HEK293 (cell line): ENCODE data around the gene NRP1.

Source experiments
- HOXA7 ChIP-seq: sonication (generic); formaldehyde crosslinking; IDR thresholded peaks from 2 replicates; pipeline ENCODE4 v1.8.1; 2022; ENCODE audit warnings: missing genetic modification reagents, borderline replicate concordance
- YY1 ChIP-seq: fragments of 450-650 bp; formaldehyde crosslinking; IDR thresholded peaks from 2 replicates; pipeline ENCODE4 v1.5.1; 2018; ENCODE audit warnings: missing biosample characterization, missing genetic modification characterization
- ZBTB20 ChIP-seq: fragments of 450-650 bp; formaldehyde crosslinking; IDR thresholded peaks from 2 replicates; pipeline ENCODE4 v1.5.1; 2016; ENCODE audit warnings: missing biosample characterization, missing genetic modification characterization
- ZBTB21 ChIP-seq: fragments of 450-650 bp; formaldehyde crosslinking; IDR thresholded peaks from 2 replicates; pipeline ENCODE4 v1.5.1; 2017; ENCODE audit warnings: missing biosample characterization, missing genetic modification characterization
- ZNF302 ChIP-seq: fragments of 450-650 bp; formaldehyde crosslinking; IDR thresholded peaks from 2 replicates; pipeline ENCODE4 v1.5.1; 2016; ENCODE audit warnings: missing biosample characterization, missing genetic modification characterization, low read depth
- ZNF610 ChIP-seq: fragments of 450-650 bp; formaldehyde crosslinking; IDR thresholded peaks from 2 replicates; pipeline ENCODE4 v1.5.1; 2016; ENCODE audit warnings: missing biosample characterization, missing genetic modification characterization, borderline replicate concordance
- TF ChIP-seq, protein P1 (sequence below): fragments of 450-650 bp; formaldehyde crosslinking; IDR thresholded peaks from 2 replicates; pipeline ENCODE4 v1.5.1; 2016; ENCODE audit warnings: missing biosample characterization, missing genetic modification characterization
- TF ChIP-seq, protein P2 (sequence below): fragments of 450-650 bp; formaldehyde crosslinking; IDR thresholded peaks from 2 replicates; pipeline ENCODE4 v1.5.1; 2016; ENCODE audit warnings: missing biosample characterization, missing genetic modification characterization
- TF ChIP-seq, protein P3 (sequence below): fragments of 450-650 bp; formaldehyde crosslinking; IDR thresholded peaks from 2 replicates; pipeline ENCODE4 v1.5.1; 2016; ENCODE audit warnings: missing biosample characterization, missing genetic modification characterization
- TF ChIP-seq, protein P4 (sequence below): fragments of 450-650 bp; formaldehyde crosslinking; IDR thresholded peaks from 2 replicates; pipeline ENCODE4 v1.5.1; 2016; ENCODE audit warnings: missing biosample characterization, missing genetic modification characterization, borderline replicate concordance
- TF ChIP-seq, protein P5 (sequence below): fragments of 450-650 bp; formaldehyde crosslinking; IDR thresholded peaks from 2 replicates; pipeline ENCODE4 v1.5.1; 2016; ENCODE audit warnings: missing biosample characterization, missing genetic modification characterization
- TF ChIP-seq, protein P6 (sequence below): fragments of 450-650 bp; formaldehyde crosslinking; IDR thresholded peaks from 2 replicates; pipeline ENCODE4 v1.5.1; 2016; ENCODE audit warnings: missing biosample characterization, missing genetic modification characterization

DNA sequence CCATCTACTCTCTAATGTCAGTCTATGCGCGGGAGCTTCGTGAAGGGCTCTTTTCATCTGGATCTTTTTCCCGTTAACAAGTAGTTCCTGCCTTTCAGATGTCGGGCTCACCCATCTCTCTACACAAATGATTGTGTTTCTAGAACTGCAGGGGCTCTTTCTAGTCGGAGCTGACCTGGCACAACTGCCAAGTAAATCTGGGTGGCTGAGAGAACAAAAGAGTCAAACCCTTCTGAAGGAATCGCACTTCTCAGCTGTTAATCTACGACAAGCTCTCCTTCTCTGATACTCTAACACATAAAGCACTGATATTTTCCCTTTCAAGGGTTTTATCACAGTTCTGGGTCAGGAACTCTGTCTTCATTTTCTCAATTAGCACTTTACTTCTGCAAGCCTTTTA lies 144.7 kb downstream of the NRP1 start:
- TF ChIP-seq, protein P1, sequence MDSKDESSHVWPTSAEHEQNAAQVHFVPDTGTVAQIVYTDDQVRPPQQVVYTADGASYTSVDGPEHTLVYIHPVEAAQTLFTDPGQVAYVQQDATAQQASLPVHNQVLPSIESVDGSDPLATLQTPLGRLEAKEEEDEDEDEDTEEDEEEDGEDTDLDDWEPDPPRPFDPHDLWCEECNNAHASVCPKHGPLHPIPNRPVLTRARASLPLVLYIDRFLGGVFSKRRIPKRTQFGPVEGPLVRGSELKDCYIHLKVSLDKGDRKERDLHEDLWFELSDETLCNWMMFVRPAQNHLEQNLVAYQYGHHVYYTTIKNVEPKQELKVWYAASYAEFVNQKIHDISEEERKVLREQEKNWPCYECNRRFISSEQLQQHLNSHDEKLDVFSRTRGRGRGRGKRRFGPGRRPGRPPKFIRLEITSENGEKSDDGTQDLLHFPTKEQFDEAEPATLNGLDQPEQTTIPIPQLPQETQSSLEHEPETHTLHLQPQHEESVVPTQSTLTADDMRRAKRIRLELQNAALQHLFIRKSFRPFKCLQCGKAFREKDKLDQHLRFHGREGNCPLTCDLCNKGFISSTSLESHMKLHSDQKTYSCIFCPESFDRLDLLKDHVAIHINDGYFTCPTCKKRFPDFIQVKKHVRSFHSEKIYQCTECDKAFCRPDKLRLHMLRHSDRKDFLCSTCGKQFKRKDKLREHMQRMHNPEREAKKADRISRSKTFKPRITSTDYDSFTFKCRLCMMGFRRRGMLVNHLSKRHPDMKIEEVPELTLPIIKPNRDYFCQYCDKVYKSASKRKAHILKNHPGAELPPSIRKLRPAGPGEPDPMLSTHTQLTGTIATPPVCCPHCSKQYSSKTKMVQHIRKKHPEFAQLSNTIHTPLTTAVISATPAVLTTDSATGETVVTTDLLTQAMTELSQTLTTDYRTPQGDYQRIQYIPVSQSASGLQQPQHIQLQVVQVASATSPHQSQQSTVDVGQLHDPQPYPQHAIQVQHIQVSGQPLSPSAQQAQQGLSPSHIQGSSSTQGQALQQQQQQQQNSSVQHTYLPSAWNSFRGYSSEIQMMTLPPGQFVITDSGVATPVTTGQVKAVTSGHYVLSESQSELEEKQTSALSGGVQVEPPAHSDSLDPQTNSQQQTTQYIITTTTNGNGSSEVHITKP (tag by site-specific recombination): no peak
- TF ChIP-seq ZBTB20 (tag by site-specific recombination) (no peak), YY1 (tag by site-specific recombination) (no peak), ZBTB21 (no peak), HOXA7 (CRISPR knock-in tag) (no peak), ZNF302 (tag by site-specific recombination) (no peak), ZNF610 (tag by site-specific recombination) (no peak)
- TF ChIP-seq, protein P2, sequence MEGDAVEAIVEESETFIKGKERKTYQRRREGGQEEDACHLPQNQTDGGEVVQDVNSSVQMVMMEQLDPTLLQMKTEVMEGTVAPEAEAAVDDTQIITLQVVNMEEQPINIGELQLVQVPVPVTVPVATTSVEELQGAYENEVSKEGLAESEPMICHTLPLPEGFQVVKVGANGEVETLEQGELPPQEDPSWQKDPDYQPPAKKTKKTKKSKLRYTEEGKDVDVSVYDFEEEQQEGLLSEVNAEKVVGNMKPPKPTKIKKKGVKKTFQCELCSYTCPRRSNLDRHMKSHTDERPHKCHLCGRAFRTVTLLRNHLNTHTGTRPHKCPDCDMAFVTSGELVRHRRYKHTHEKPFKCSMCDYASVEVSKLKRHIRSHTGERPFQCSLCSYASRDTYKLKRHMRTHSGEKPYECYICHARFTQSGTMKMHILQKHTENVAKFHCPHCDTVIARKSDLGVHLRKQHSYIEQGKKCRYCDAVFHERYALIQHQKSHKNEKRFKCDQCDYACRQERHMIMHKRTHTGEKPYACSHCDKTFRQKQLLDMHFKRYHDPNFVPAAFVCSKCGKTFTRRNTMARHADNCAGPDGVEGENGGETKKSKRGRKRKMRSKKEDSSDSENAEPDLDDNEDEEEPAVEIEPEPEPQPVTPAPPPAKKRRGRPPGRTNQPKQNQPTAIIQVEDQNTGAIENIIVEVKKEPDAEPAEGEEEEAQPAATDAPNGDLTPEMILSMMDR (tag by site-specific recombination): no peak
- TF ChIP-seq, protein P3, sequence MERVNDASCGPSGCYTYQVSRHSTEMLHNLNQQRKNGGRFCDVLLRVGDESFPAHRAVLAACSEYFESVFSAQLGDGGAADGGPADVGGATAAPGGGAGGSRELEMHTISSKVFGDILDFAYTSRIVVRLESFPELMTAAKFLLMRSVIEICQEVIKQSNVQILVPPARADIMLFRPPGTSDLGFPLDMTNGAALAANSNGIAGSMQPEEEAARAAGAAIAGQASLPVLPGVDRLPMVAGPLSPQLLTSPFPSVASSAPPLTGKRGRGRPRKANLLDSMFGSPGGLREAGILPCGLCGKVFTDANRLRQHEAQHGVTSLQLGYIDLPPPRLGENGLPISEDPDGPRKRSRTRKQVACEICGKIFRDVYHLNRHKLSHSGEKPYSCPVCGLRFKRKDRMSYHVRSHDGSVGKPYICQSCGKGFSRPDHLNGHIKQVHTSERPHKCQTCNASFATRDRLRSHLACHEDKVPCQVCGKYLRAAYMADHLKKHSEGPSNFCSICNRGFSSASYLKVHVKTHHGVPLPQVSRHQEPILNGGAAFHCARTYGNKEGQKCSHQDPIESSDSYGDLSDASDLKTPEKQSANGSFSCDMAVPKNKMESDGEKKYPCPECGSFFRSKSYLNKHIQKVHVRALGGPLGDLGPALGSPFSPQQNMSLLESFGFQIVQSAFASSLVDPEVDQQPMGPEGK: no peak
- TF ChIP-seq, protein P4, sequence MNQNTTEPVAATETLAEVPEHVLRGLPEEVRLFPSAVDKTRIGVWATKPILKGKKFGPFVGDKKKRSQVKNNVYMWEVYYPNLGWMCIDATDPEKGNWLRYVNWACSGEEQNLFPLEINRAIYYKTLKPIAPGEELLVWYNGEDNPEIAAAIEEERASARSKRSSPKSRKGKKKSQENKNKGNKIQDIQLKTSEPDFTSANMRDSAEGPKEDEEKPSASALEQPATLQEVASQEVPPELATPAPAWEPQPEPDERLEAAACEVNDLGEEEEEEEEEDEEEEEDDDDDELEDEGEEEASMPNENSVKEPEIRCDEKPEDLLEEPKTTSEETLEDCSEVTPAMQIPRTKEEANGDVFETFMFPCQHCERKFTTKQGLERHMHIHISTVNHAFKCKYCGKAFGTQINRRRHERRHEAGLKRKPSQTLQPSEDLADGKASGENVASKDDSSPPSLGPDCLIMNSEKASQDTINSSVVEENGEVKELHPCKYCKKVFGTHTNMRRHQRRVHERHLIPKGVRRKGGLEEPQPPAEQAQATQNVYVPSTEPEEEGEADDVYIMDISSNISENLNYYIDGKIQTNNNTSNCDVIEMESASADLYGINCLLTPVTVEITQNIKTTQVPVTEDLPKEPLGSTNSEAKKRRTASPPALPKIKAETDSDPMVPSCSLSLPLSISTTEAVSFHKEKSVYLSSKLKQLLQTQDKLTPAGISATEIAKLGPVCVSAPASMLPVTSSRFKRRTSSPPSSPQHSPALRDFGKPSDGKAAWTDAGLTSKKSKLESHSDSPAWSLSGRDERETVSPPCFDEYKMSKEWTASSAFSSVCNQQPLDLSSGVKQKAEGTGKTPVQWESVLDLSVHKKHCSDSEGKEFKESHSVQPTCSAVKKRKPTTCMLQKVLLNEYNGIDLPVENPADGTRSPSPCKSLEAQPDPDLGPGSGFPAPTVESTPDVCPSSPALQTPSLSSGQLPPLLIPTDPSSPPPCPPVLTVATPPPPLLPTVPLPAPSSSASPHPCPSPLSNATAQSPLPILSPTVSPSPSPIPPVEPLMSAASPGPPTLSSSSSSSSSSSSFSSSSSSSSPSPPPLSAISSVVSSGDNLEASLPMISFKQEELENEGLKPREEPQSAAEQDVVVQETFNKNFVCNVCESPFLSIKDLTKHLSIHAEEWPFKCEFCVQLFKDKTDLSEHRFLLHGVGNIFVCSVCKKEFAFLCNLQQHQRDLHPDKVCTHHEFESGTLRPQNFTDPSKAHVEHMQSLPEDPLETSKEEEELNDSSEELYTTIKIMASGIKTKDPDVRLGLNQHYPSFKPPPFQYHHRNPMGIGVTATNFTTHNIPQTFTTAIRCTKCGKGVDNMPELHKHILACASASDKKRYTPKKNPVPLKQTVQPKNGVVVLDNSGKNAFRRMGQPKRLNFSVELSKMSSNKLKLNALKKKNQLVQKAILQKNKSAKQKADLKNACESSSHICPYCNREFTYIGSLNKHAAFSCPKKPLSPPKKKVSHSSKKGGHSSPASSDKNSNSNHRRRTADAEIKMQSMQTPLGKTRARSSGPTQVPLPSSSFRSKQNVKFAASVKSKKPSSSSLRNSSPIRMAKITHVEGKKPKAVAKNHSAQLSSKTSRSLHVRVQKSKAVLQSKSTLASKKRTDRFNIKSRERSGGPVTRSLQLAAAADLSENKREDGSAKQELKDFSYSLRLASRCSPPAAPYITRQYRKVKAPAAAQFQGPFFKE (tag by site-specific recombination): no peak
- TF ChIP-seq, protein P5, sequence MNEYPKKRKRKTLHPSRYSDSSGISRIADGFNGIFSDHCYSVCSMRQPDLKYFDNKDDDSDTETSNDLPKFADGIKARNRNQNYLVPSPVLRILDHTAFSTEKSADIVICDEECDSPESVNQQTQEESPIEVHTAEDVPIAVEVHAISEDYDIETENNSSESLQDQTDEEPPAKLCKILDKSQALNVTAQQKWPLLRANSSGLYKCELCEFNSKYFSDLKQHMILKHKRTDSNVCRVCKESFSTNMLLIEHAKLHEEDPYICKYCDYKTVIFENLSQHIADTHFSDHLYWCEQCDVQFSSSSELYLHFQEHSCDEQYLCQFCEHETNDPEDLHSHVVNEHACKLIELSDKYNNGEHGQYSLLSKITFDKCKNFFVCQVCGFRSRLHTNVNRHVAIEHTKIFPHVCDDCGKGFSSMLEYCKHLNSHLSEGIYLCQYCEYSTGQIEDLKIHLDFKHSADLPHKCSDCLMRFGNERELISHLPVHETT (tag by site-specific recombination): no peak
- TF ChIP-seq, protein P6, sequence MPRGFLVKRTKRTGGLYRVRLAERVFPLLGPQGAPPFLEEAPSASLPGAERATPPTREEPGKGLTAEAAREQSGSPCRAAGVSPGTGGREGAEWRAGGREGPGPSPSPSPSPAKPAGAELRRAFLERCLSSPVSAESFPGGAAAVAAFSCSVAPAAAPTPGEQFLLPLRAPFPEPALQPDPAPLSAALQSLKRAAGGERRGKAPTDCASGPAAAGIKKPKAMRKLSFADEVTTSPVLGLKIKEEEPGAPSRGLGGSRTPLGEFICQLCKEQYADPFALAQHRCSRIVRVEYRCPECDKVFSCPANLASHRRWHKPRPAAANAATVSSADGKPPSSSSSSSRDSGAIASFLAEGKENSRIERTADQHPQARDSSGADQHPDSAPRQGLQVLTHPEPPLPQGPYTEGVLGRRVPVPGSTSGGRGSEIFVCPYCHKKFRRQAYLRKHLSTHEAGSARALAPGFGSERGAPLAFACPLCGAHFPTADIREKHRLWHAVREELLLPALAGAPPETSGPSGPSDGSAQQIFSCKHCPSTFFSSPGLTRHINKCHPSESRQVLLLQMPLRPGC (tag by site-specific recombination): no peak
